Neural cell (in vitro differentiated cells): ENCODE data around the gene OVOL1. TPM values are rescaled to one million over a fixed set of nuclear protein-coding genes. Genes with fewer than 3 reads are reported as not detected.

Experiments used
- H2AFZ ChIP-seq: fragments of 200-600, 300-800 bp; sonication (generic), shearing (Covaris generic); 2 replicates; pipeline ENCODE4 v1.6.0; 2014; ENCODE audit warnings: low read depth, mild to moderate bottlenecking, antibody characterized with exemption, low read length, moderate library complexity
- H3F3A ChIP-seq: fragments of 200-600 bp; shearing (Covaris generic); 2 replicates; pipeline ENCODE4 v1.6.1; 2016; ENCODE audit warnings: mild to moderate bottlenecking, moderate library complexity, mixed read lengths, antibody characterized with exemption, low read length; ENCODE audit not compliant: insufficient read depth, poor library complexity, severe bottlenecking
- H3K27ac ChIP-seq: fragments of 200-600, 300-800 bp; sonication (generic), shearing (Covaris generic); 2 replicates; pipeline ENCODE4 v1.5.1; 2014; ENCODE audit warnings: mild to moderate bottlenecking, low read length, moderate library complexity
- H3K27me3 ChIP-seq: fragments of 300-800, 200-600 bp; sonication (generic), shearing (Covaris generic); 2 replicates; pipeline ENCODE4 v1.6.0; 2014; ENCODE audit warnings: mild to moderate bottlenecking, low read depth, low read length, moderate library complexity; ENCODE audit not compliant: insufficient read depth
- H3K36me3 ChIP-seq: fragments of 300-800, 200-600 bp; sonication (generic), shearing (Covaris generic); 2 replicates; pipeline ENCODE4 v1.5.1; 2014; ENCODE audit warnings: mild to moderate bottlenecking, antibody characterized with exemption, low read length, moderate library complexity; ENCODE audit not compliant: insufficient read depth
- H3K4me2 ChIP-seq: fragments of 300-800, 200-600 bp; sonication (generic), shearing (Covaris generic); 2 replicates; pipeline ENCODE4 v1.6.0; 2014; ENCODE audit warnings: mild to moderate bottlenecking, low read length
- H3K4me3 ChIP-seq: fragments of 300-800, 200-600 bp; sonication (generic), shearing (Covaris generic); 2 replicates; pipeline ENCODE4 v1.5.1; 2014; ENCODE audit warnings: mild to moderate bottlenecking, low read length, moderate library complexity
- H3K79me2 ChIP-seq: fragments of 200-600 bp; shearing (Covaris generic); replicated peaks from 2 replicates; pipeline ENCODE4 v1.6.0; 2014; ENCODE audit warnings: mild to moderate bottlenecking, low read length, moderate library complexity; ENCODE audit not compliant: insufficient read depth
- H3K9ac ChIP-seq: fragments of 300-800, 200-600 bp; sonication (generic), shearing (Covaris generic); 2 replicates; pipeline ENCODE4 v1.6.1; 2016; ENCODE audit warnings: mild to moderate bottlenecking, low read length, mixed read lengths
- H3K9me2 ChIP-seq: fragments of 200-600 bp; shearing (Covaris generic); 2 replicates; pipeline ENCODE4 v1.6.1; 2016; ENCODE audit warnings: mild to moderate bottlenecking, low read length, mixed read lengths; ENCODE audit not compliant: insufficient read depth
- H3K9me3 ChIP-seq: fragments of 200-600, 300-800 bp; sonication (generic), shearing (Covaris generic); 2 replicates; pipeline ENCODE4 v1.6.1; 2016; ENCODE audit warnings: mild to moderate bottlenecking, mixed run types, low read length, moderate library complexity, mixed read lengths
- H4K20me1 ChIP-seq: fragments of 200-600 bp; shearing (Covaris generic); 2 replicates; pipeline ENCODE4 v1.6.1; 2016; ENCODE audit warnings: mild to moderate bottlenecking, mixed run types; ENCODE audit not compliant: insufficient read depth
- CTCF ChIP-seq: fragments of 450-650 bp; IDR thresholded peaks from 2 replicates; pipeline ENCODE4 v1.5.1; 2014; ENCODE audit warnings: antibody characterized with exemption, mild to moderate bottlenecking, moderate library complexity; ENCODE audit not compliant: poor library complexity, severe bottlenecking
- EP300 ChIP-seq: fragments of 450-650 bp; conservative IDR thresholded peaks from 2 replicates; pipeline ENCODE4 v1.6.1; 2014; ENCODE audit warnings: antibody characterized with exemption, mild to moderate bottlenecking, moderate library complexity; ENCODE audit not compliant: poor library complexity, severe bottlenecking
- EZH2 ChIP-seq: fragments of 200-600, 300-800 bp; shearing (Covaris generic), sonication (generic); IDR thresholded peaks from 2 replicates; pipeline ENCODE4 v1.6.1; 2014; ENCODE audit warnings: antibody characterized with exemption, low read length, borderline replicate concordance, mild to moderate bottlenecking; ENCODE audit not compliant: insufficient read depth, poor library complexity, severe bottlenecking
- MXI1 ChIP-seq: fragments of 450-650 bp; conservative IDR thresholded peaks from 2 replicates; pipeline ENCODE4 v1.6.1; 2014; ENCODE audit warnings: antibody characterized with exemption, mild to moderate bottlenecking; ENCODE audit not compliant: poor library complexity, severe bottlenecking
- POLR2AphosphoS5 ChIP-seq: IDR thresholded peaks from 2 replicates; pipeline ENCODE4 v1.6.1; 2012
- RAD21 ChIP-seq: fragments of 450-650 bp; conservative IDR thresholded peaks from 2 replicates; pipeline ENCODE4 v1.6.1; 2014; ENCODE audit warnings: antibody characterized with exemption, mild to moderate bottlenecking, moderate library complexity
- REST ChIP-seq: IDR thresholded peaks from 2 replicates; pipeline ENCODE4 v1.6.1; 2012; ENCODE audit warnings: borderline replicate concordance
- SMC3 ChIP-seq: fragments of 450-650 bp; conservative IDR thresholded peaks from 2 replicates; pipeline ENCODE4 v1.6.1; 2014; ENCODE audit warnings: antibody characterized with exemption, mild to moderate bottlenecking, moderate library complexity; ENCODE audit not compliant: poor library complexity
- TAF1 ChIP-seq: IDR thresholded peaks from 2 replicates; pipeline ENCODE4 v1.6.1; 2012; ENCODE audit warnings: low read depth
- polyA plus RNA-seq: library from polyadenylated mRNA; depleted of rRNA; stranded (reverse); fragments of >200 nt; gene quantifications from 2 replicates; pipeline ENCODE4 v1.2.3, GENCODE V29; 2014

OVOL1 gene
- polyA plus RNA-seq, 1 donor from 2014 or later, result not detected

GRCh38 chr11:65793144-65793581 lies 6.3 kb downstream of the OVOL1 start:
- H3K36me3 ChIP-seq, result no peaks in the 10 kb centered on the region
- no peak overlapping the region for H3K4me2 ChIP-seq
- H3K4me3 ChIP-seq, result no peak overlapping the region
- peaks cover 22% of the 10 kb centered on the region for H3K27me3 ChIP-seq
- H2AFZ ChIP-seq, result no peak overlapping the region
- H3F3A ChIP-seq, result no peaks in the 10 kb centered on the region
- no peaks in the 10 kb centered on the region for H4K20me1 ChIP-seq
- H3K27ac ChIP-seq, result no peak overlapping the region
- TF ChIP-seq RAD21 (no peak), CTCF (no peak), EZH2 (no peak), EP300 (no peak), POLR2AphosphoS5 (no peak), MXI1 (no peak), REST (no peak), TAF1 (no peak), SMC3 (no peak)
- H3K9me3 ChIP-seq, result no peaks in the 10 kb centered on the region
- no peaks in the 10 kb centered on the region for H3K79me2 ChIP-seq
- no peak overlapping the region for H3K9ac ChIP-seq
- H3K9me2 ChIP-seq, result no peaks in the 10 kb centered on the region

GRCh38 chr11:65793625-65794400 lies 7.0 kb downstream of the OVOL1 start:
- no peak for TF ChIP-seq CTCF
- no peak for TF ChIP-seq MXI1
- Histone ChIP-seq H3K9me3 (no peaks in the 10 kb centered on the region), H3K9ac (no peak overlapping the region), H3K27me3 (peaks cover 16% of the 10 kb centered on the region), H3K9me2 (no peaks in the 10 kb centered on the region), H3K36me3 (no peaks in the 10 kb centered on the region), H3K79me2 (no peaks in the 10 kb centered on the region), H3K27ac (no peak overlapping the region), H2AFZ (no peak overlapping the region), H3K4me3 (no peak overlapping the region), H3F3A (no peaks in the 10 kb centered on the region), H3K4me2 (no peak overlapping the region), H4K20me1 (no peaks in the 10 kb centered on the region)
